Stimulated activated CD4-positive, alpha-beta T cell treated with anti-CD3 and anti-CD28 coated beads, Interleukin-4, amount 100 ng/mL, for 24 hours (primary cell): ENCODE measurements around the gene SMYD3.

Source experiments
- DNase-seq: peaks from one replicate; pipeline ENCODE4 v3.0.0-alpha.2; 2020

The SMYD3 gene

DNA sequence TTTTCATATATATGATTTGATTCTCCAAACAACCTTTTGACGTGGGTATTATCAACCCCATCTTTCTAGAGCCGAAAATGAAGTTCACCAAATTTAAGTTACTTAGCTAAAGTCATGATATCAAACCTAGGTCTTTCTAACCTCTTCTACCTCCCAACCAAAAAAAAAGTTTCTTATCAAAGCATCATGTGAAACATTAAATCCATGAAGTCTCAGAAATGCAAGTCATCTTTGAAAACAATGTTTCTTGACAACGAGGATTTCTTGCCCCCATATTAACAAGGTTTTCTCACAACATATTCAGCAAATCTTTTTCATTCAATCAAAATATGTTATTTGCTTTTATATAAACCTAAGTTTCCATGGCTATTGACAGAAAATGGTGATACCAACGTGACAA lies 306.3 kb downstream of the SMYD3 start:
- no peak for DNase-seq

DNA sequence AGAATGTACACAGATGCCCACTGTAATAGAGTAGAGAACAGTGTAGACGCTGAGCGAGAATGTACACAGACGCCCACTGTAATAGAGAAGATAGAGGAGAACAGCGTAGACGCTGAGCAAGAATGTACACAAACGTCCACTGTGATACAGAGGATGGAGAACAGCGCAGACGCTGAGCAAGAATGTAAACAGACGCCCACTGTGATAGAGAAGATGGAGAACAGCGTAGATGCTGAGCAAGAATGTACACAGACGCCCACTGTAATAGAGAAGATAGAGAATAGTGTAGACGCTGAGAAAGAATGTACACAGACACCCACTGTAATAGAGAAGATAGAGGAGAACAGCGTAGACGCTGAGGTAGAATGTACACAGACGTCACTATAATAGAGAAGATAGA lies 306.9 kb downstream of the SMYD3 start:
- no peak for DNase-seq

DNA sequence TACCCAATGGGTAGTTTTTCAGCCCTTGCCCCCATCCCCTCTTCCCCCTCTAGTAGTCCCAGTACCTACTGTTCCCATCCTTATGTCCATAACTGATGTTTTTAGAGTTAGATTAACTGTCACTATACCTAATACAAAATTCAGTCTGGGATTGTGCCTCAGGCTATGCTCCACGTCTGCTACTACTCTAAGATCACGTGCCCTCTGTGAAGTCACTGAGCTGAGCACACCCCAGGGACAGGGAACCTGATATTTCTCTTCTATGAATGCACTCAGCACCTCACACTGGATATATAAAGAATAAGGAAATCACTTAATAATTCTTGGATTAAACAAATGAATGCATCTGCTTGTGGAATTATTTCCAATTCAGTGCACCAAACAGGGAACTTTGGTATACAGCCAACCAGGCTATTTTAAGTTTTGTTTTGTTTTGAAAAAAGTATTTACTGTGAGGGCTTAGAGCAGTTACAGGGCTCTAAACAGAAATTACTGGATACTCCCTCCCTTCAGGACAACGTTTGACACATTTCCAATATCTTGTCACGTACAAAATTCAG lies 307.9 kb downstream of the SMYD3 start:
- no peak for DNase-seq

DNA sequence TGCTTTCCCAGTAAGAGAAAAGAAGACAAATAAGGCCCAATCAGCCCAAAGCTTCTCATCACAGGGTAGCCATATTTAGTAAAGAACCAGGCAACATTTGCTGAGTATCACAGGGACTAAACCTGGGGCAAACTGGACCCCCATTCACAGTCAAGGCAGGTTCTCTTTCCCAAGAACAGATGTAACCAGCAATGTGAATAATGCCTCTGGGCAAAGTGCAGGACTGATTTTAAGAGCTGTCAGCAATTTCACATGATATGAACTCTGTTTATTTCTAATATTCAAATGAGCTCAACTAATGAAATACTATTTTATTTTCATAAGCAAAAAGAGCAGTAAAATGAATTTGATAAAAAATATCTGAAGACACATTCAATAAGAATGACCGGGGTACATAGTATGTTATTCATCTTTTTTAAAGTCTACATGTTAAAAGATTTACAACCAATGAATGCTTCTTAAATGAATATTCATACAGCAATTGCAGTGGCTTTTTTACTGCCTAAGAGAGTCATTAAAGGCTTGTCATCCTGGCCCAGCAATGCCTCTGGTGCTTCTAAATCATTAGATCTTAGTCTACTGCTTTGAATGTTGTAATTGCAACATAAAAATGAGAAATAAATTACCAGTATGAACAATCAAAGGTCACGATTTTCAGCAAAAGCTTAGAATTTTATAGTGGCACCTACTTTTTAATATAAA lies 308.8 kb downstream of the SMYD3 start:
- DNase-seq = no peak

DNA sequence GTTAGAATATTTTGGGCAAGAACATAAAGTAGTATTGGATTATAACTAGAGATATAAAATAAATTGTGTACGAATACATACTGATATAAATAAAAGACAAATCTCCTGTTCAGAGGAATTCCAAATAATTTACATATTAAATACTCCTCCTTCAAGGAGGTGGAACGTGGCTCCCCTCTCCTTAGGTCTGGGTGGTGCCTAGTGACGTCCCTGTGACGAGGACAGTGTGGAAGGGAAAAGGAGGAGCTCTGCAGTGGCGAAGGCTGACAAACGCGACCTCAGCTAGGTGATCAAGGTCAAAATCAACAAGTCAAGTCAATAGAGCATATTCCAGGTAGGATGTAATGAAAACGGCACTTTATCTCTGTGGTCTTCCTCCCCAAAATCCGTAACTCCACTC lies 310.0 kb downstream of the SMYD3 start:
- DNase-seq = no peak

DNA sequence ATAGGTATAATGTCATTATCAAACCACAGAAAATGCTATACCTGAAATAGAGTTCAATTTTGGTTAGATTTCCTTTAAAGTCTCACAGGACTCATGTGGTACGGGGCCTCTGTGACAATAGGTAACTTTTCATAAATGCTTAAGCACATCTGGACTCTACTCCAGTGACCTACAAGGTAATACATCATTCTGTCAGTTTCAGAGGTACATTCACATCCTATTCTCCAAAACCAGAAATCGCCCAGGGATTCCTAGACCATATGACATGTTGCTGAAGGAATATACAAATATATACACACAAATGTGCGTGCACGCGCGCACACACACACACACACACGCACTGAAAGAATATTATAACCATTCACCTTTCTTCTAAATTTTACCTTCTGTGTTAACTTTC lies 311.8 kb downstream of the SMYD3 start:
- no peak for DNase-seq

DNA sequence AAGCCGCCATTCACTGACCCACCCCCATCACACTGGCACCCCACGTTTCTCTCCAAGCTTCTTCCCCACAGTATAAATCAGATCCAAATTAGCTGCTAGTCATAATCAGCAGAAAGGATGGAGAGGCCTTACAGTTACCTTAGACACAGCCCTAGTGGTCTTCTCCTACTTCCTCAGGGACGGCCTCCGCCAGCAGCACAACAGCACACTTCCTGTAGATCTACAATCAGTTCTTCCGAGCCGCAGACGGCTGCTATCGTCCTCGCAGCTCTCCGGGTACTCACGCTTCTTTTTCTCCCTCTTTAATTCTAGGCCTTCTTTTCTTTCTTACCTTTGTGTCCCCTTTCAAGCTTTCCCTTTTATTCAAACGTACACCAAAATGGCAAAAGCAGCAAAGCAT lies 313.5 kb downstream of the SMYD3 start:
- DNase-seq = no peak

DNA sequence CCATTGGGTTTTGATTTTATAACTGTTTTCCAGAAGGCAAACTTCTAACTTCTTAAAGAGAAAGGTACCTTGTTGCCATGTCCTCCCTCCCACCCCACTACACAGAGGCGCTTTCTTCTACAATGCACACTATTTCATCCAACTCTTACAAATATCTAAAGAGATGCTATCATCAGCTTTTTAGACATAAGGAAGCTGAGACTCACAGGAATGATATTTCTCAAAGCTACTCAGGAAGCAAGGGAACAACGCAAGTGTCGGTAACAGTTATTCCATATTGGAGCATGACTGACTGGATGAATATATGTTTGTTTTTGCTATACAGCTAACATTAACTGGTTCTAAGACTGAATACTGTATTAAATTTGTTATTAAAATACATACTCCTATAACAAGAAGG lies 318.0 kb downstream of the SMYD3 start:
- no peak for DNase-seq

DNA sequence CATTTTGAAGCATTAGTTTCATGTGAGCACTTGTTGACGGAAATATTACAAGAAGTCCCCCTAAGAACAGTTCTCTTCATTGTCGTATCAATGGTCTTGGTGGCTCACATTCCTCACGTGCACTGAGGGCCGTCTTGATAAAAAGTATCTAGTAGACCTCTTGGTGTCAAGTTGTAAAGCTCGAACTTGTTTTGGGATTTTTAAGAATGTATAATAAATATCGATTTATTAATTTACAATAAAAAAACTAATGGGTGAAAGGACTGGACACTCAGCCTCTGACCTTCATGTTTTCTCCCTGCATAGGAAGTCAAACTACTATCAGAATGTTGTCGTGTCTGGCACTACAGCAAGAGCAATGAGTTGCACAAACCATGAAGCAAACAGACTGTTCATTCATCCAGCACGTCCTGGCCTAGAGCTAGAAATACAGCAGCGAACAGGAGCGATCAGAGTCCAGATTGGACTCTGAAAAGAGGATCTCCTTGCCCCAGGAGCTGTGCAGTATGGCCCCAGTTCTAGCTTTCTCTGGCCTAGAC lies 319.2 kb downstream of the SMYD3 start:
- no peak for DNase-seq

DNA sequence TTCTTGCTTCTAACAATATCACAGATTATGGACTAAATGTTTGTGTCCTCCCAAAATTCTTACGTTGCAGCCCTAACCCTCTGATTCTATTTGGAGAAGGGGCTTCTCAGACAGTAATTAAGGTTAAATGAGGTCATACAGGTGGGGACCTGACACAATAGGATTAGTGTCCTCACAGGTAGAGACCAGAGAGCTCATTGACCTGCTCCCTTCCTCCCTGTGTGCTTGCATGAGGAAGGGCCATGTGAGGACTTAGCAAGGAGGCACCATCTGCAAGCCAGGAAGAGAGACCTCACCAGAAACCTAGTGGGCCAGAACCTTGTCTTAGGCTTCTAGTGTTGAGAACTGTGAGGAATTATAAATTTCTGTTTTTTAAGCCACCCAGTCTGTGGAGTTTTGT lies 322.6 kb downstream of the SMYD3 start:
- no peak for DNase-seq

DNA sequence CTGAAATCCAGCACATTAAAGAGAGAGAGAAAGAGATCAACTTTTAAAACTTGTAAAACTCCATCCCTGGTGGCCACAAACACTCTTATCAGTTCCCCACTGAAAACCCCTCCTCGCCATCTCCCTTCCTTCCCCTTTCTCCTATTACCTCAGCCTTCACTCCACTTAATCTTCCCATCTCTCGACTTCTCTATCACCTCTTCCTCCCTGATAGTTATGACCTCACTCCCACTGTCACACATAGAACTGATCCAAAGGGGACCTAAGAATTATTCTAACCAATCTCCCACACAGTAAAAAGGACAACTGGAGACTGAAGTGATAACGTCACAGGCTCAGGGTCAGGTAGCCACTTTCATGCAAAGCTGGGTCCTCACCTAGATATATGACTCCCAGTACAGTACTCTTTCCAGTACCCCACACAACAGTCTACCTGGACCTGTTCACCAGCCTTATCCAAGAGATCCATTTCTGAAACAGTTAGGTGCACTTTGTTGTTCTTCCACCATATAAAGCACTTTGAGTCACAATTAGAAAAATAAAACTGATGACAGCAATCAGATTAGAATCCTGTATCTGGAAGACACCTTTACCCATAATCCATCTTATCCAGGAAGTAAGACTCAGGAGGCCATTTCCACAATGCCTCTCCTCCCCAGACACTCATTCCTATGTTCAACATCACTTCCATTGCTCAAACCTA lies 324.8 kb downstream of the SMYD3 start:
- DNase-seq = no peak

DNA sequence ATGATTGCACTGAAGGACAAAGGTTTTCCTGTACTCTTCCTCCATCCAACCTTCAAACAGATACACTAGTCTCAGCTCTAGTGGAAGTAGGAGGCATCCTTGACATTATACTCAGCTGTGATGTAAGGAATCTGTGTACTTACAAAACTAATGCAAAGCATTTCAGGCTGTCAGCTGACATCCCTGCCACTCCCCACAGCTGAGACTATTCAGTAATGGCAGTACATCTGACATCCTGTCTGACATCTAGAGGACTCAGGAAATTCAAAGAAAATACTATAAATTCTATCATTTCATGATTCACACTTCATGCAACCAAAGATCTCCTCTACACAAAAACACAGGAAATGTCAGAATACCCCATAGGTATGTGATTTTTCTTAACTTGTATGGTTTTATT lies 325.8 kb downstream of the SMYD3 start:
- no peak for DNase-seq

DNA sequence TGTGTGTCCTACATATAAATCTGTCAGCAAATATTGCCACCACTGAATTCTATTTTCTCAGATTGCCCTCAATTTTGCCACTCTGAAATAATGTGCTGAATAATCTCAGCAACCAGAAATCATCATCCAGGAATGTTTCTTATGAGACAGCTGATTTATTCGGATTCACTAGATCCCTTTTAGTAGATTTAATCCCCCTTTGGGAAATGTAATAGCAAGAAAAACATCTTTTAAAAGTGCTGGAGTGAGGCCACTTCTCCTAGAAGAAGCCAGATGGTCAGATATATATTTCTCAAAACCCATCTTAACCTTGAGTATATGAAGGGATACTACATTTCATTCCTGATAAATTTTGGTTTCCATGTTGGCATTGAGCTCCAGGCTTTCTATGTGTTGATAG lies 327.7 kb downstream of the SMYD3 start:
- DNase-seq = no peak

DNA sequence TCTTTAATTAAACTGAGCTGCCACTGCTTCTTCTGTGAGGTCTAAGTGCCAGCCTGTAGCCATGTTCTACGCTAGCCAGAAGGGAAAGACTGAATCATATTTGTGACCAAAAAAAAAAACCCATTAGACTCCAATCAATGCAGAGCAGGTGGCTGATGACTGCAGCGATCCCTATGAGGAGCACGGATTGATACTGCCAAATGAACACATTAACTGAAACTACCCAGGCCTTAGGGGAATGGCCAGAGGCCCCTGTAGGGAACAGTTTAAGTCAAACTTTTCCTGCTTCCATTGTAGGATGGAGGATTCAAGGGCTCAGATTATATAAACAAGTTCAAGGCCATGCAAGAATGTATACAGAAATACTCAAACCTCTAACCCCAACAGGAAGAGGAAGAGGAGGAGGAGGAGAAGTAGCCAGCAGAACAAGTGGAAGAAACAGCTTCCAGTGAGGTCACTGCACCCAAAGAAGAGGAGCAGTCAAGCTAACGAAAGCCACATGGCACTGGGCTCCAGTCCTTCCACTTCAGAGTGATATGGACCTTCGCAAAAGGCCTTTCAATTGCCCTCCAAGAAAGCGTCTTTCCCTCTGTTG lies 328.3 kb downstream of the SMYD3 start:
- DNase-seq = no peak

DNA sequence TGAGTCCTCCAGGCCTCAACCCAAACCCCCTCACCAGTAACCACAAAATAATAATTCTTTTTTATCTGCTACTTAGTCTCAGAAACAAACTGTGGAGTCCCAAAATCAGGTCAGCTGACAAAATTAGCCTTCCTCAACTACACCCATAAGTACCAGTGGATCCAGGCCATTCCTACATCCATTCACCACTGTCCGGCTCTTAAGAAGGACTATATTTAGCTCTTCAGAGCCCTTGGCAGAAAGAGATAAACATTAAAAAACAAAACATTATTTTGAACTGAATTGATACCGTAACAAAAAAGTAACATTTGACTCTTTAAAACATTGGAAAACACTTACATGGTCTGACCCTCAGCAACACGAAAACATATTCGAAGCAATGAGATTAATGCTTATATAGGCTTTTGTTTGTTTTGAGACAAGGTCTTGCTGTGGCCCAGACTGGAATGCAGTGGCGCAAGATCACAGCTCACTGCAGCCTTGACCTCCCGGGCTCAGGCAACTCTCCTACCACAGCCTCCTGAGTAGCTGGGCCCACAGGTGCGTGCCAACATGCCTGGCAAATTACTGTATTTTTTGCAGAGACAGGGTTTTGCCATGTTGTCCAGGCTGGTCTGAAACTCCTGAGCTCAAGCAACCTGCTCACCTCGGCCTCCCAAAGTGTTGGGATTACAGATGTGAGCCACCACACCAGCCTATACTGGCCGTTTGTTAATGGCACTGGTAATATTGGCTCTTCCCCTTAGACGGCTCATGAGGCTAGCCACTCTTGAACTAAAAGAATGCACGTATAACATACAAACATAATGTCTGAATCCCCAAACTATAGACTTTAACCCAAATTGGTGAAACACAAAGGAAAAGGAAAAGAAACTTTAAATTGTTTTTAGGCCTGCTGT lies 330.7 kb downstream of the SMYD3 start:
- DNase-seq = no peak

DNA sequence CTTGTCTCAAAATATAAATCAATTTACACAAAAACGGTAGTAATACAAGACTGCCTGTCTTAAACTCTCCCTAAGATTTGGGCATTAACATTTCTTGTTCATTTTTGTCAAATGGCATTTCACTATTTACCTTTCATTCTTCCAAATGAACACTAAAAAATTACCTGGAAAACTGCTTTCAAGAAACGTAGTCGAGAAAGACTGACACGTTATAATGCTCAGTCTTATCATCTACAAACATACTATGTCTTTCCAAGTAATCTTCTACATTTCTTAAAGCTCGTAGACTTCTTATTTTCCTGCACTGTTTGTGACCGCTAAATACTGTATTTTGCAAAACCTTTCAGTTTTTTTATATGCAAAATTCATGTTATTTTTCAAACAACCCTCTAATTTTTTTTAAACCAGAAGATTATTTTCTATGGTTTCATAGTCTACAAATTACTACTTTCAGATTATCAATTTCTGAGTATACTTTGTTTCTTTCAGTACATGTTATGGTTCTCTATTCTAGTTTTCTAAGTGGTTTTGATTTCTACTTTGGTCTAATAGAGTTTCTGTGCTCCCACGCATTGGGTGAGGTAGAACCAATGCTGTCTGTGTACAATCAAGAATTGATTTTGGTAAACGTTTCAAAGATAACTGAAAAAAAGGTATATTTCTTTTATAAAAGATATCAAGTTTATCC lies 336.4 kb downstream of the SMYD3 start:
- no peak for DNase-seq

DNA sequence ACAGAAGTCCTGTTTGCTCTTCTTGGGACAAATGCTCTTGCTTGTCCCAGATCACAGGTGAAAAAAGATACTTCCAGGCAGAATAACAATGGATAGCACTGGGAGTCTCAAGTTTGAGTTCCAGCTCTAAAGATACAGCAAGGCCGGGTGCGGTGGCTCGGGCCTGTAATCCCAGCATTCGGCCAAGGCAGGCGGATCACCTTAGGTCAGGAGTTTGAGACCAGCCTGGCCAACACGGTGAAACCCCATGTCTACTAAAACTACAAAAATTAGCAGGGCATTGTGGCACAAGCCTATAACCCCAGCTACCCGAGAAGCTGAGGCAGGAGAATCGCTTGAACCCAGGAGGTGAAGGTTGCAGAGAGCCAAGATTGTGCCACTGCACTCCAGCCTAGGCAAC lies 337.6 kb downstream of the SMYD3 start:
- DNase-seq = no peak

DNA sequence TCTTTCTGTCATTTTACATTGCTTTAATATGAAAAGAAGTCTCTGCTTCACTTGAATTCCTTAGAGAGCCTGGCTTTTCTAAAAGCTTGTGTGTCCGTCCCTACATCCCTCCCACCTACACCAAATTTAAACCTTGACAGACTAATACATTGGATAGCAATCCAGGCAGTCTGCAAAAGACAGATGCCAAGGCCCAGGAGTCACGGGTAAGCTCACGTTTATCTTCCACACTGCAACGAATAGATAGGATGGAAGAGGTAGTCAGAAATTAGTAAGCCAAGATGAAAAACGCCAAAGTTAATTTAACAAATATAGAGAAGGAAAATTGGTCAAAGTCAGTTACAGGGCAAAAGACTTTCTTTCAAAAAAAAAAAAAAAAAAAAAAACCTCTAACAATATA lies 338.1 kb downstream of the SMYD3 start:
- no peak for DNase-seq

DNA sequence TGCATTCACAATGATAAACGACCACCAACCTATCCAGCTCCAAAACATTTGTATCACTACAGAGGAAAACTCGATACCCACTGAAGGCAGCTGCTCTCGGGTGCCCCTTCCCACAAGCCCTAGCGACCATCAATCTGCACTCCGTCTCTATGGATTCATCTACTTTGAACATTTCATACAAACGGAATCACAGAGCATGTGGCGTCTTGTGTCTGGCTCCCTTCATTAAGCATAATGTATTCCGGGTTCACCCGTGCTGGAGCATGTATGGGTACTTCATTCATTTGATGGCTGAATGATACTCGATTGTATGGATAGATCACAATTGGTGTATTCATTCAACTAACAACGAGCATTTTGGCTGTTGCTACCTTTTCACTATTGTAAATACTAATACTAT lies 340.2 kb downstream of the SMYD3 start:
- no peak for DNase-seq

DNA sequence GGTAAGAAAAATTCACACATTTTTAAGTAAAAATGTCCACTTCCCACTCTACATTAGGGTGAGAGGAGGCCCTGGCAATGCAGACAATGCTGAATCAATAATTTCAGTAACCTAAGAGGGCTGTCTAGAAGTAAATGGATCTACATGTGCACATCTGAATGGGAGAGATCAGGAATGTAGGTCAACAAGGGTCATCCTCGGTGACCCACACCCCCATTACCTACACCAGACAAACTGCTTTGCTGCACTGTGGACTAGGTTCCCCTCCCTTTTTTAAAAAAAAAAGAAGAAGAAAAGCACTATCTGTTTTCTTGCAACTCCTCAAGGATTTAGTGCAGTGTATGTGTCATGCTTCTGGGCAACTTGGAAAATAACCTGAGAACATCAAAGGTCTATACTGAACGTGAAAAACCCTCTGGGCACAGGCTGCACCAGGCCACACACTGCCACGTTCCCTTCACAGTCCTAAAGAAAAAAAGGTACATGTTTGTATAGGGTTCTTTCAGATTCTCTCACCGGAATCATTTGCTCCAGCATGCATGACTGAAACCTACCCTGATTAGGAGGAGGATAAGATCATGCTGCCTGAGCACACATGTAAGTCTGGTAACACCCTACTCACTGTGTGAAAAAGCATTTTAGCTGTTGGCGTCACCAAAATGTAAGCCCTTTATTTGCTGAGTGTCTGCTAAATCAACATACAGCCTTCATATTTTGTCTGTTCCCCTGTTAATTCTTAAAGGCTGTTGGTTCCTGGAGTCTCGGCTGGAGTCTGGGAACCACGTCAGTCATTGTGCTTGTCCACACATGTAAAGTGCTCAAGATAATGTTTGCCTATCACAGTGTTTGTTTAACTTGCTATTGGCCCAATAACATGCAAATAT lies 341.0 kb downstream of the SMYD3 start:
- no peak for DNase-seq

DNA sequence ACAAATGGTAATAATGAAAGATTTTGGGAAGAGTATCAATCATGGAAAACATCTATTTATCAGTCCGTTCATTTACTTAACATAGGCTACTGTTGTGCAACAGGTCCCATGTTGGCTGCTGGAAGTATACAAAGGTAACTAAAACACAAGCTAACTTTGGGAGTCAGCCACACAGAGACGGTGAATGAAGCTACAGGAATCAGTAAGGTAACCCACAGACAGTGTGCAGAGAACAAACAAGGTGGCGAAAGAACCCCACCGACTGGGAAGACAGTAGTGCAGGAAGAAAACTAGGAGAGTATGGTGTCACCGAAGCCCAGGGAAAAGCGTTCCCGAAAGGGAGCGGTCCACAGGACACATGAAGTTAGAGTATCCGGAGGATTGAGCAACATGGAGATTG lies 342.3 kb downstream of the SMYD3 start:
- DNase-seq = no peak
